ENCODE measurements around the gene ZNF544.
A peak's percentile ranks its signal among the peaks of the same experiment; 100 is the strongest.

ZNF544 gene

GRCh38 chr19:58268344-58268743 is 39.6 kb downstream of the ZNF544 start:
- H3K4me3 ChIP-seq (ENCODE audit: low read length): no peak overlapping the region
- DNase-seq (ENCODE audit: low read depth): no peak
- no peak for TF ChIP-seq CTCF (IDR thresholded peaks at IDR 0.05; ENCODE audit: insufficient read depth, low read depth, low read length, missing control alignments)

GRCh38 chr19:58274771-58275201 is 46.1 kb downstream of the ZNF544 start:
- DNase-seq (ENCODE audit: low read depth): no peak
- H3K4me3 ChIP-seq (ENCODE audit: low read length): no peak overlapping the region
- TF ChIP-seq CTCF (IDR thresholded peaks at IDR 0.05; ENCODE audit: insufficient read depth, low read depth, low read length, missing control alignments): no peak

GRCh38 chr19:58275564-58275963 is 46.9 kb downstream of the ZNF544 start:
- DNase-seq (ENCODE audit: low read depth): no peak
- TF ChIP-seq CTCF (IDR thresholded peaks at IDR 0.05; ENCODE audit: insufficient read depth, low read depth, low read length, missing control alignments): no peak
- no peak overlapping the region for H3K4me3 ChIP-seq (ENCODE audit: low read length)

- H3K4me3 ChIP-seq (ENCODE audit: low read length): no peak overlapping the region
- DNase-seq (ENCODE audit: low read depth): no peak
- no peak for TF ChIP-seq CTCF (IDR thresholded peaks at IDR 0.05; ENCODE audit: insufficient read depth, low read depth, low read length, missing control alignments)
Measured at GRCh38 chr19:58277197-58277596, 48.5 kb downstream of the ZNF544 start.

- H3K4me3 ChIP-seq (ENCODE audit: low read length): peak overlapping the region; percentile 81
Measured at GRCh38 chr19:58277748-58278540, 49.2 kb downstream of the ZNF544 start.

GRCh38 chr19:58278541-58279041 is 49.9 kb downstream of the ZNF544 start, which contains the start of gene ZNF8:
Gene ZNF8, plus strand, starts transcription at chr19:58278955. Its CDS starts 127 bp downstream, at chr19:58279082.
- peak within 1 kb of the TSS; percentile 81 for H3K4me3 ChIP-seq (ENCODE audit: low read length)
- TF ChIP-seq CTCF (IDR thresholded peaks at IDR 0.05; ENCODE audit: insufficient read depth, low read depth, low read length, missing control alignments): peak; percentile 12

More at GRCh38 chr19:58277748-58278540, 49.2 kb downstream of the ZNF544 start:
- no peak for TF ChIP-seq CTCF (IDR thresholded peaks at IDR 0.05; ENCODE audit: insufficient read depth, low read depth, low read length, missing control alignments)
- DNase-seq (ENCODE audit: low read depth): no peak

More at GRCh38 chr19:58278541-58279041, 49.9 kb downstream of the ZNF544 start, which contains the start of gene ZNF8:
- peak; percentile 99 for DNase-seq (ENCODE audit: low read depth)
